GM21723 (cell line): Measurements from ENCODE around the gene RREB1.

Experiments
- ATAC-seq: cut with Tn5 transposase; IDR thresholded peaks from one replicate; pipeline ENCODE4 v1.9.1; 2021; ENCODE audit warnings: mild to moderate bottlenecking, moderate library complexity; ENCODE audit not compliant: unreplicated experiment

The RREB1 gene

DNA sequence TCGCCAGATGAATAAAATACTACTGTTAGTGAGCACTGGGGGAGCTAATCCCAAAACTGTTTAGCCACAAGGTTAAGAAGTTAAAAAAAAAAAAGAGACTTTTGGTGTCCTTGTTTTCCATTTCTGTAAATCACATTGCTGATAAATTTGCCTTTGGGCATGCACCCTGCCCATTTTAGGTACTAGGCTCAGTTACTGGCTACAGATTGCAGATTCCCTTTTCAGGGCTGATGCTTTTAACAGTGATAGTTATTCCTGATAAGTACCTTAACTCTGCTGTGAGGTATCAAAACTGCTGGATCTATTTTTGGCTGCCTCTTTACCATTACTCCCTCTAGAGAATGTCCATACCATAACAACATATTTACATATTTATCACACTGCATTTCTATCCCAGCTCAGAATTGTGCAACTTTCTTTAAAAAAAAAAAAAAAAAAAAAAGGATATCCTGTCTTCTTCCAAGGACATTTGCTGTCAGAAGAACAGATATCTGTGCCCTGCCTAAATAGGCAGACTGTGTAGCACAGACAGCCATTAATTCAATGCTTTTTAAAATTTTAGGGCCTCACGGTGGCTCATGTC, 110.7 kb downstream of the RREB1 start:
- ATAC-seq, result no peak

DNA sequence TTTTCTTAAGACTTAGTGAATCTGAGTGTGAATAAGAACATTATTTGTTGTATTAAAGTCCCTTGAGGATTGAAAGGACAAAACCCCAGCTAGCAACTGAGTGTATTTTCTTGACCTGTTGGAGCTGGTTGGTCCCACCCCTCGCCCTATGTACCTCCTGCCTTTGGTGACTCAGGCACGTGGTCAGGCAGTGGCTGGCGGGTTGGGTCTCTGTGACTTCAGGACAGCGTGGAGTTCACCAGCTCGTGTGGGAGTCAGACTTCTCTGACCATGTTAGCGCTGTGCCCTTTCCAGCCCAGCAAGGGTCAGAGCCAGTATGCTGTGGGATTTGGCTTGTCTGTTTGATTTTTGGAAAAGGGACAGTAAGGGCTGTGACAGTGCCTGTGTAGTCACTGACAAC, 111.5 kb downstream of the RREB1 start:
- no peak for ATAC-seq

DNA sequence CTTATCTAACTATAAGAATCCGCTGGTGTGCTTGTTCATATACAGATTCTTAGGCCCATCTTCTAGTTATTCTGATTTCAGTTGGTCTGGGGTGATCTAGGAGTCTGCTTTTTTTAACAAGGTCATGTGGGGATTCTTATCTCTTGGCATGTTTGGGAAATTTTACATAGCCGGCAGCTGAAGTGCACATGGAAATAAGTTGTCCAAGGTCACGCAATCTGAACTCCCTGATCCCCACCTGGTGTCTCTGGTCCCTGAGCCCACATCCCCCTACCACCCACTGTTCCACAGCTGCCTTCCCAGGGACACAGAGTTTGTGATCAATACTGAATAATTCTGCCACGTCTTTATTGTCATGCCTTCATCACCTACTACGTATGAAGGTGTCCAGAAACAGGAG, 114.4 kb downstream of the RREB1 start:
- no peak for ATAC-seq

DNA sequence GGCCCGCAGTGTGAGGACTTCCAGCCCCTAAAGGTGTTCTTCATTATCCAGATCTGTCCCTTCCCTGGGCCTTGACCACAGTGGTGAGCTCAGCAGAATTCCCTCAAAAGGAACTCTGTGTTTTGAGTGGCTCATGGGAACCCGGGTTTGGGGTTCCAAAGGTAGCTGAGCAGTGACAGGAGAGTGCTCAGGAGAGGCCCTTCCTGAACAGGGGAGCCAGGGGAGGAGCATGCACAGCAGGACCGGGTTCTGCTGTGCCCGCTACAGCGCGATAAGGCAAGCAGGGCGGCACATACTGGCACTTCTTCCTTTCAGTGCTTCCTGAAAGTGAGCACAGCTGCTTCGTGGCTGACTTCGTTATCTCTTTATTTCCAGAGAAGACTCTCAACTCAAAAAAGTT, 117.0 kb downstream of the RREB1 start:
- no peak for ATAC-seq

DNA sequence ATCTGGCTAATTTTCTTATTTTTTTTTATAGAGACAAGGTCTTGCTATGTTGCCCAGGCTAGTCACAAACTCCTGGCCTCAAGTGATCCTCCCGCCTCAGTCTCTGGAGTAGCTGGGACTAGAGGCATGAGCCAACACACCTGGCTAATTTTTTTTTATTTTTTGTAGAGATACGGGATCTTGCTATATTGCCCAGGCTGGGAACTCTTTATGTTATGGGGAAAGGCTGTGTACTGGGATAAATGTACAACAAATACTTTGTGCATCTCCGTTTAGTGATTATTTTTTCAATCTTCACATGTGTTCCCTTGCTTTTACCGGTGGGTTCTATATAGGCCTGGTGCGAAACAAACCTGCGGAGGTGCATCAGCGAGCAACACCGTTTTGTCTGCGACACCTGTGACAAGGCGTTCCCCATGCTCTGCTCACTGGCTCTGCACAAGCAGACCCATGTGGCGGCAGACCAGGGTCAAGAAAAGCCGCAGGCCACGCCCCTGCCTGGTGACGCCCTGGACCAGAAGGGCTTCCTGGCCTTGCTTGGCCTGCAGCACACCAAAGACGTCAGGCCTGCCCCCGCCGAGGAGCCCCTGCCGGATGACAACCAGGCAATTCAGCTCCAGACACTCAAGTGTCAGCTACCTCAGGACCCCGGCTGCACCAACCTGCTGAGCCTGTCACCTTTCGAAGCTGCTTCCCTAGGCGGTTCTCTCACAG, 121.1 kb downstream of the RREB1 start:
- ATAC-seq, result no peak

DNA sequence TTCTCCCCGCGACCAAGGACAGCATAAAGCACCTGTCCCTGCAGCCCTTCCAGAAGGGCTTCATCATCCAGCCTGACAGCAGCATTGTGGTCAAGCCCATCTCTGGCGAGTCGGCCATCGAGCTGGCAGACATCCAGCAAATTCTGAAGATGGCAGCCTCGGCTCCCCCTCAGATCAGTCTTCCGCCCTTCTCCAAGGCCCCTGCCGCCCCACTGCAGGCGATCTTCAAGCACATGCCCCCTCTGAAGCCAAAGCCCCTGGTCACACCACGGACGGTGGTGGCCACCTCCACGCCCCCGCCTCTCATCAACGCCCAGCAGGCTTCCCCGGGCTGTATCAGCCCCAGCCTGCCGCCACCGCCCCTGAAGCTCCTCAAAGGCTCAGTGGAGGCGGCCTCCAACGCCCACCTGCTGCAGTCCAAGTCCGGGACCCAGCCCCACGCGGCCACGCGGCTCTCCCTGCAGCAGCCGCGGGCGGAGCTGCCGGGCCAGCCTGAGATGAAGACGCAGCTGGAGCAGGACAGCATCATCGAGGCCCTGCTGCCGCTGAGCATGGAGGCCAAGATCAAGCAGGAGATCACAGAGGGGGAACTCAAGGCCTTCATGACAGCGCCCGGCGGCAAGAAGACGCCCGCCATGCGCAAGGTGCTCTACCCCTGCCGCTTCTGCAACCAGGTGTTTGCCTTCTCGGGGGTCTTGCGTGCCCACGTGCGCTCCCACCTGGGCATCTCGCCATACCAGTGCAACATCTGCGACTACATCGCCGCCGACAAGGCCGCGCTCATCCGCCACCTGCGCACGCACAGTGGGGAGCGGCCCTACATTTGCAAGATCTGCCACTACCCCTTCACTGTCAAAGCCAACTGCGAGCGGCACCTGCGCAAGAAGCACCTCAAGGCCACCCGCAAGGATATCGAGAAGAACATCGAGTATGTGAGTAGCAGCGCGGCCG, 121.9 kb downstream of the RREB1 start:
- ATAC-seq, result no peak

DNA sequence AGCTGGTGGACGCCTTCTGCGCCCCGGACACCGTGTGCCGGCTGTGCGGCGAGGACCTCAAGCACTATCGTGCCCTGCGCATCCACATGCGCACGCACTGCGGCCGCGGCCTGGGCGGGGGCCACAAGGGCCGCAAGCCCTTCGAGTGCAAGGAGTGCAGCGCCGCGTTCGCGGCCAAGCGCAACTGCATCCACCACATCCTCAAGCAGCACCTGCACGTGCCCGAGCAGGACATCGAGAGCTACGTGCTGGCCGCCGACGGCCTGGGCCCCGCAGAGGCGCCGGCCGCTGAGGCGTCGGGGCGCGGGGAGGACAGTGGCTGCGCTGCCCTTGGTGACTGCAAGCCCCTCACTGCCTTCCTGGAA, 122.5 kb downstream of the RREB1 start:
- no peak for ATAC-seq

DNA sequence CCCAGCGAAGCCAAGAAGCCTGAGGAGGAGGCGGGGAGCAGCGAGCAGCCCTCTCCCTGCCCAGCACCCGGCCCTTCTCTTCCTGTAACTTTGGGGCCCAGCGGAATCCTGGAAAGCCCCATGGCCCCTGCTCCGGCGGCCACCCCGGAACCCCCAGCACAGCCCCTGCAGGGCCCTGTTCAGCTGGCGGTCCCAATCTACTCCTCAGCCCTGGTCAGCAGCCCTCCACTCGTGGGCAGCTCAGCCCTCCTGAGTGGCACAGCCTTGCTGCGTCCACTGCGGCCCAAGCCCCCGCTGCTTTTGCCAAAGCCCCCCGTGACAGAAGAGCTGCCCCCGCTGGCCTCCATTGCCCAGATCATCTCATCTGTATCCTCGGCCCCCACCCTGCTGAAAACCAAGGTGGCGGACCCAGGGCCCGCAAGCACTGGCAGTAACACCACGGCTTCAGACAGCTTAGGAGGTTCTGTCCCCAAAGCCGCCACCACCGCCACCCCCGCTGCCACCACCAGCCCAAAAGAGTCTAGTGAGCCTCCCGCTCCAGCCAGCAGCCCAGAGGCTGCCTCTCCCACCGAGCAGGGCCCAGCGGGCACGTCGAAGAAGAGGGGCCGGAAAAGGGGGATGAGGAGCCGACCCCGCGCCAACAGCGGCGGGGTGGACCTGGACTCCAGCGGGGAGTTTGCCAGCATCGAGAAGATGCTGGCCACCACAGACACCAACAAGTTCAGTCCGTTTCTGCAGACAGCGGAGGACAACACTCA, 123.4 kb downstream of the RREB1 start:
- no peak for ATAC-seq

DNA sequence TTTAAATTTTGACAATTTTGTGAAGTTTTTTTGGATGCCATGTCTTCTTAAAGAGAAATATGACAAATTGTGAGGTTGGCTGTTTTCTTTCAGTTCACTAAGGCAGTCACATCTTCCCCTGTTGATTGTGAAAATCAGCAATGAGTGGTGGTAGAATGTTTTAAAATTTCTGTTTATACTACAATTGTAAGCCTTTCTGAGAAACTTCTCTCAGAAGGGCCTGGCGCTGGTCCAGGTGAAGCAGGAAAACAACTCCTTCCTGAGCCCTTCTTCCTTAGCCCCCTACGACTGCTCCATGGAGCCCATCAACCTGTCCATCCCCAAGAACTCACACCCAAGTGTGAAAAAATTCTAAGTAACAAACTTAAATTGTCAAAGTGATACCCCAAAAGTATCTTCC, 124.6 kb downstream of the RREB1 start:
- ATAC-seq, result no peak

DNA sequence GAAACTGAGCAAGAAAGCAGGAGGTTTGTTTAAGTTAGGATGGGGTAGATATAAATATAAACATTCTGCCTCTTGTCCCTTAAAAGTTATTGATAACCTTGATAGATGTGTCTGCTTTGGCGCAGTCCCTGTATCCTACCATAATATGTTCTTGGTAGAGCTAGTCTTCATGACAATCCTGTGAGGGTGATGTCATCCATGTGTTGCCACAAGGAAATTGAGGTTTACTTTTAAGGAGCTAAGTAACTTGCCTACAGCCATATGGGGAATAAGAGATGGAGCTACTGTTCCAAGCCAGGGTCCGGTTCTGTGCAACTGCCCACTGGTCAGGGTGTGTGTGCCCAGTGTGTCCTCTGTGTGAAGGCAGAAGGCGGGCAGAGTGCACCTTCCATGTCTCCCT, 126.8 kb downstream of the RREB1 start:
- no peak for ATAC-seq

DNA sequence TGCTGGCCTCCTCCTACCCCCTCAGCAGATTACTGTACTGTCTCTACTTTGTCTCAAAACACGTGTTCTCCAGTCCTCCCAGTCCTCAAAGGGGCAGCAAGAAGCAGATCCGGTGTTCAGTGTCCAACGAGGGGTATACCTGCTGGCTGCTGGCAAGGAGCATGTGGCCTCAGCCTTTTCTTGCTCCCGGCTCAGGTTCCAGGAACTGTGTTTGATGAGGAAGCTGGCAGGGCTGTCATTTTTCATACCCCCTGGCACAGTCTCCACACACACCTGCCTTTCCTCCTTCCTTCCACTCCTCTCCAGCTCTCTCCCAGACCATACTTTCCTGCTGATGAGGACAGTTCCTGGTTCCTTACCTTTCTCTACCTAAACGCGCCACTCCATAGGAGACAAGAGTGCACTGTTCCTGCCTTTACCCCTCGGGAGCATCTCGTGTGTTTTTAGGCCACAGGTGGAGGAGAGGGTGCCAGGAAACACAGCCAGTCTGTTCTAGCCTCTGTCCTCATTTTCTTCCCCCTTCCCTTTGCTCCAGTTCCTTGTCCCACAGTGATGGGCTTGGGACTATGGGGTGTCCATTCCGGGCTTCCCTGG, 128.0 kb downstream of the RREB1 start:
- no peak for ATAC-seq

DNA sequence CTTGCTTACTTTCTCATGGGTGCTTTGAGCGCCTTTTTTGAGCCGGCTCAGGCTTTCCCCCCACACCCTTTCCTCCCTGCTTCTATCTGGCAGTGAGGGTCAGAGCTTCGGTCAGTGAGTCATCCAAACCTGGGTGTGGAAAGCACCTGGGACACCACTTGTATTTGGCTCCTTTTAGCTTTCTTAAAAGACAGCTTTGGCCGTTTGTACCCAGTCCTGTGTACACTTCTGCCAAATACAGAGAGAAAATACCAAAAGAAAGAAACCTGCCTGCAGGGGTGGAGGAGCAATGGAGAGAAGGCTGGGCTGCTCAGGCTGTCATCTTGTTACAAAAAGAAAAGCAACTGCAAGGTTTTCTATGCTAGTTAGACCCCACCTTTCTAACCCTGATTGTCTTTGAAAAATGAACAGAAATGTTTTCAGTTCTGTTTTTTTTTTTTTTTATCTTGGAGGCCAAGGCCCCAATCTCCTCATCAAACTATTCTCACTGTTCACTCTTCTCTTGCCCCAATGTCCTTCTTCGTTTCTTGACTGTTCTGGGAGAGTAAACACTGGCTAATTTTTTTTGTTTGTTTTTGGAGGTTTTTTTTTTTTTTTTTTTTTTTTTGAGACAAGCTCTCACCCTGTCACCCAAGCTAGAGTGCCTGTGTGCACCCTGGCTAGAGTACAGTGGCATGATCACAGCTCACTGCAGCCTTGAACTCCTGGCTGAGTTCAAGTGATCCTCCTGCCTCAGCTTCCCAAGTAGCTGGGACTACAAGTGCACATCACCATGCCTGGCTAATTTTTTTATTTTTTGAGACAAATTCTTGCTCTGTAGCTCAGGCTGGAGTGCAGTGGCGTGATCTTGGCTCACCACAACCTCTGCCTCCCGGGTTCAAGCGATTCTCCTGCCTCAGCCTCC, 128.8 kb downstream of the RREB1 start:
- peak; percentile 57 for ATAC-seq

DNA sequence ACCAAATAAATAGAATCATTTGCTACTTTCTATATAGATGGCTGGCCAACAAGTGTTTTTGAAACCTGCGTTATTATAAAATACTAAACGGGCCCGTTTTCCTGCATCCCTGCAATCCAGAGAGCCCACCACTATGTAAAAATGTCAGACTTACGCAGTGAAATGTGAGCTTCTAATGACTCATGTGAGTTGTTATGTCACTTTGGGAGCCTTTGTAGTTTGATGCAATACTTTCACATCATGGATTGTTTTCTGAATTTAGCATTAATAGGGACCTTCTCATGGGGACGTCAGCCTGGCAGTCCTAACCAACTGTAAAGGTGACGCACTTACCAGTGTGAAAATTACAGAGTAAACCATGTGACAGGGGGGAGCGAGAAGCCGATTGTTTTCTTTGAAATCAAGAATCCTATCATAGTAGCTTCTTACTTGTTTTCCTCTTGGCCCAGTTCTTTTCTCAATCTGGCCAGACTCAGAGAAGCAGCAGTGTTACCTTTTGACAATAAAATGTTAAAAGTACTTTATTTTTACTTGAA, 130.0 kb downstream of the RREB1 start:
- ATAC-seq, result no peak

DNA sequence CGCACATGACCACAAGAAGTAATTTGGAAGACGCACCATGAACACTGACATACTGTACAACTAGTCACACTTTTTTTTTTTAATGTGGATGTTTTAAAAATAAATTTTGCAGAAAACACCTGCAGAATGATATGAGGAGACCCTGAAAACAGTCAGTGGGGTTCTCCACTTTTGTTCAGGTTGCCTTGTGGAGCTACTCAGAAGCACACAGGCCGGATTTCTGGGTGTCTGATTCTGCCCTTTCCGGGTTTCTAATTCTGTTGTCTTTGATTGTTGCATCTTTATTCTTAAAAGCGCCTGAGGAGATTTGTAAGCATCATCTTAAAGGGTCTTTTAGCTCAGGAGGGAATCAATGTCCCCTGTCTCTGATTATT, 130.8 kb downstream of the RREB1 start:
- ATAC-seq, result no peak

DNA sequence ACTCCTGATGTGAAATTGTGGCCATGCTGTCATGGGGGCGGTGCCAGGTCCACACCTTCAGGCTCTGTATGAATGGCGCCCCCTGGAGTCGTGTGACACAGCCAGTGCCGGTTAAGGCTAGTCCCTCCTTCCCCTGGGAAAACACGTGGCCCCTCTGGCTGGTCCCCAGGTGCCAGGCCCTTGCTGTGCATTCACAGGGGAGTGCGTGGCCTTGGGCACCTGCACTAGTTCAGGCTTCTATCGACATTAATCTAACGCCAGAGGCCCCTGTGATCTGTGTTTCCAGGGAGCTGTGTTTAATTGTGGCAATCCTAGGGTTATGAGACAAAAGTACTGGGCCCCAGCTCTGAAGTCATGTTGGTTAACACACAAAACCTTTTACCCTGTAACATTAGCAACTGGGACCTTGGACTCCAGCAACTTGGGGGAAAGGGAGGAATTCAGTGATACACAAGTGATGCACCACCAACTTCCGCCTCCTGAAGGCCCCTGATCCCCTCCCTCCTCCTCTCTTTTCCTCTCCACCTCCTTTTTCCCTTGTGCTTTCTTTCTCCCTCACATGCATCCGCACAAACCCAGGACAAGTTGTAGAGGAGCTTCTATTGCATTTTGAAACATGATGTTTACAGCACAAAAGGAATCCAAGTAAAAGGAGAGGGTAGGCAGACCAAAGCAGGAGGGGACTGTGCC, 131.3 kb downstream of the RREB1 start:
- ATAC-seq, result no peak

DNA sequence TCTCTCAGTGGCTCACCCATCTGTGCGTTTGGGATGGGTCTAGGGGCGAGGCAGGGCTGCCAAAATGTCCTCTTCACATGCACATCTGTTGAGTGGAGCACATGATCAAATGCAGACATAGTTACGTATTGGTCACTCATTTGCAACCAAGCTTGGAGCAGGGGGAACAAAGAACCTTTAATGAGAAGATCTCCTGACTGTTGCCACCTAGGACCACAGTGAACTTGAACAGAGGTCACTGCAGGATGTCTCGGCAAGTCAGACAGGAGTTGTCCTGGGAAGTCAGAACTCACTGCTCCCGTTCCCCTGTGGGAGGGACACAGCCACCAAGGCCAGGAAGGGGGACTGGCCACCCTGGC, 131.8 kb downstream of the RREB1 start:
- no peak for ATAC-seq

DNA sequence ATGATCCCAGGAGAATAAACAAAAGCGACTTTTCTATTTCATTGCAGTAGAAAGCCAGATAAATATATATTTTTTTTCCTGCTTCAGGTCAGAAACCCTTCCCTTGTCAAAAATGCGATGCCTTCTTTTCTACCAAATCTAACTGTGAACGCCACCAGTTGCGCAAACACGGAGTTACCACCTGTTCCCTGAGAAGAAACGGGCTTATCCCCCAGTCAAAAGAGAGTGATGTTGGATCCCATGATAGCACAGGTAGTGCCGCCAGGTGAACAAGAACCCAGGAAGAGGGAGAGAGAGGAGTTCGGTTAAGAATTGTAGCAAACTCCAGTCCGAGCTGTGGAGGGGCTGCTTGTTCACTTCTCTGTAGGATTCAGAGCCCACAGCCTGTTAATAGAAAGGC, 132.6 kb downstream of the RREB1 start:
- ATAC-seq, result no peak

DNA sequence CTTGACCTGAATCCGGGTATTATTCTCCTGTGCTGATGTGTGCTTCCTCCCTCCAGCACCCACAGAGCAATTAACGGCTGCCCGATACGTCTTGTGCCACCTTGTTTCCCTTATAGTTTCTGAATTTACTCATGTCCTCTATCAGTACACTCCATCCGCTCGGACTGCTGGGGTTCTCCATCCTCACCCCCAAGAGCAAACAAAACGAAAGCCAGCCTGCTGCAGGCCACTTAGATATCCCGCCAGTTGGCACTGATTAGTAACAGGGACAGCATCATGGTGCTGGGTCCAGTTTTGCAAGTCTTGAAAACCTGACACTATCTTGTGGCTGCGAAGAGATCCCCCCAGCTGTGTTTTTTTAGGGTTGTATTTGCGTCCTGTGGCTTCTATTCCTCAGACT, 133.4 kb downstream of the RREB1 start:
- ATAC-seq, result no peak
